Heart right ventricle (tissue), 16 donors: ENCODE data around the gene SRCAP. TPM values are rescaled to one million over a fixed set of nuclear protein-coding genes. Genes with fewer than 3 reads are reported as not detected.

ENCODE experiments used
- ATAC-seq, 8 donors: fragments of 200-7000 bp; cut with Tn5 transposase; one replicate each; pipeline ENCODE4 v1.9.1; 2020; ENCODE audit warnings: mild to moderate bottlenecking in 8 of 8, moderate library complexity in 8 of 8, moderate number of reproducible peaks in 1 of 8
- DNase-seq, 2 donors: peaks; one replicate each; pipeline ENCODE4 v3.0.0-alpha.2; 2020
- H3K27ac ChIP-seq, 10 donors: fragments of 200-600 bp; sonication (generic) in 2 of 10; one replicate each; pipeline versions ENCODE4 v1.5.0 to v1.8.0; 2020 to 2022; ENCODE audit warnings: mild to moderate bottlenecking in 3 of 10
- H3K27me3 ChIP-seq, 7 donors: fragments of 200-600 bp; one replicate each; pipeline ENCODE4 v1.8.0; 2021 to 2022; ENCODE audit warnings: mild to moderate bottlenecking in 2 of 7
- H3K36me3 ChIP-seq, 9 donors: fragments of 200-600 bp; sonication (generic) in 1 of 9; one replicate each; pipeline versions ENCODE4 v1.5.0 to v1.8.0; 2020 to 2022; ENCODE audit warnings: mild to moderate bottlenecking in 2 of 9
- H3K4me1 ChIP-seq, 9 donors: fragments of 200-600 bp; sonication (generic) in 1 of 9; one replicate each; pipeline versions ENCODE4 v1.5.0 to v1.8.0; 2020 to 2022; ENCODE audit warnings: mild to moderate bottlenecking in 4 of 9
- H3K4me3 ChIP-seq, 10 donors: fragments of 200-600 bp; sonication (generic) in 2 of 10; one replicate each; pipeline versions ENCODE4 v1.5.0 to v1.8.0; 2020 to 2022; ENCODE audit warnings: mild to moderate bottlenecking in 7 of 10, moderate library complexity in 2 of 10
- H3K9me3 ChIP-seq, 11 donors: fragments of 200-600 bp in 10 of 11; sonication (generic) in 2 of 11; one replicate each; pipeline versions ENCODE4 v1.5.0 to v1.8.0; 2013 to 2022; ENCODE audit warnings: mild to moderate bottlenecking in 2 of 11, control low read depth in 1 of 11, moderate library complexity in 1 of 11
- CTCF ChIP-seq, 9 donors: fragments of 200-600 bp; sonication (generic) in 2 of 9; IDR thresholded peaks; one replicate each; pipeline versions ENCODE4 v1.5.0 to v1.8.0; 2021 to 2022; ENCODE audit warnings: antibody characterized with exemption in 9 of 9, mild to moderate bottlenecking in 5 of 9, moderate library complexity in 1 of 9
- WGBS, 2 donors: extraction: QIAGEN DNeasy Blood & Tissue Kit; methylation state at CpG; one replicate each; pipeline ENCODE4 v1.1.7; 2013; ENCODE audit warnings: inconsistent platforms in 1 of 2; 5-methylcytosine and 5-hydroxymethylcytosine counted together
- intact Hi-C, 10 donors: fragments of 100-400 bp; cut with DNase I; formaldehyde crosslinking; loops; one replicate each; pipeline versions ENCODE4 v1.11.1 to v1.14.2; 2022
- polyA plus RNA-seq, 2 donors: library from polyadenylated mRNA; stranded (reverse); fragments of 200-250 nt; gene quantifications; one replicate each; pipeline ENCODE4 v1.2.3, GENCODE V29; 2013
- total RNA-seq, 10 donors: library from RNA; stranded (reverse); fragmentation: NEBNext Ultra II Directional in 3 of 10; extraction: Animal tissue kit (Norgen Biotek cat#: 25700) in 3 of 10; gene quantifications; one replicate each; pipeline versions ENCODE4 v1.2.1 to v1.2.4, GENCODE V29; 2021 to 2023
- donor health status: Arrhythmogenic right ventricular cardiomyopathy.
- donor health status: ischemic (EF 13 %, LVEDD 7.1; RV severe dilation, severe dysfunction).
- donor health status: healthy with polysubstance abuse.
- donor health status: DM: no; HTN: yes; CAD: no.
- donor health status: DM: no; HTN: no; CAD: no.
- donor health status: ischemic (EF 25% LVEDD 6.9; RV normal size, moderate dysfunction).
- donor health status: ischemic (EF 25% LVEDD 5.7; RV mildly dilated, moderate dysfunction).
- donor health status: healthy.
- donor health status: DM: yes; HTN: yes; CAD: no.
- donor health status: Ischemic cardiomyopathy.
- donor health status: ischemic (EF 35%, LVEDD 5.7; RV mildly dilated, moderate dysfunction).
- donor health status: nonischemic (EF 11% LVEDD 7.7; RV severe dilation, severe dysfunction).
- donor health status: DM: yes; HTN: yes; CAD: no.
- donor health status: PGD.
- donor health status: ischemic (EF 29% LVEDD 5.4; RV normal size, mild dysfunction).
- donor health status: nonischemic (EF 23%, LVEDD 6.1; RV moderate dilation, normal function).

SRCAP gene
- total and polyA plus RNA-seq, 12 donors, result 2.6 to 60.6 (median 45.4) TPM

DNA sequence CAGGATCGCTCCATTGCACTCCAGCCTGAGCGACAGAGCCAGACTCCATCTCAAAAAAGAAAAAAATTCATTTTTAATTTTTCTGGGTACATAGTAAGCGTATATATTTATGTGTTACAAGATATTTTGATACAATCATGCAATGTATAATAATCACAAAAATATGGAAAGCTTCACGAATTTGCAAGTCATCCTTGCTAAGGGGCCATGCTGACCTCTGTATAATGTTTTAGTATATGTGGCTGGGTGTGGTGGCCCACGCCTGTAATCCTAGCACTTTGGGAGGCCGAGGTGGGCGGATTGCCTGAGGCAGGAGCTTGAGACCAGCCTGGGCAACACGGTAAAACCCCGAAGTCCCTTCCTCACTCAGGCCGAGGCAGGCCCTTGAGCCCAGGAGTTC, 23.8 kb upstream of the SRCAP start:
- no peaks in the 10 kb centered on the region for H3K27me3 ChIP-seq
- ATAC-seq, result no peak
- intact Hi-C loops, result no loop called here
- TF ChIP-seq CTCF (IDR thresholded peaks at IDR 0.05), result no peak
- DNase-seq, result no peak
- 88 to 91% methylated on average over 10 of the region's 10 CpGs for WGBS, 2 donors
- H3K4me1 ChIP-seq, result no peaks in the 10 kb centered on the region
- peaks cover 0 to 19% (median 7%) of the 10 kb centered on the region in 9 donors for H3K36me3 ChIP-seq
- H3K4me3 ChIP-seq, result no peak overlapping the region
- H3K27ac ChIP-seq, result no peak overlapping the region
- no peaks in the 10 kb centered on the region for H3K9me3 ChIP-seq

GRCh38 chr16:30677931-30678585, 20.9 kb upstream of the SRCAP start:
- H3K27ac ChIP-seq, result no peak overlapping the region
- no peak overlapping the region for H3K4me3 ChIP-seq
- no peaks in the 10 kb centered on the region for H3K36me3 ChIP-seq
- DNase-seq (no peak), ATAC-seq (no peak)
- no peaks in the 10 kb centered on the region for H3K9me3 ChIP-seq
- 80 to 82% methylated on average over 11 of the region's 11 CpGs for WGBS, 2 donors
- intact Hi-C loops, result no loop called here
- TF ChIP-seq CTCF (IDR thresholded peaks at IDR 0.05), result no peak
- H3K4me1 ChIP-seq, result no peaks in the 10 kb centered on the region
- H3K27me3 ChIP-seq, result no peaks in the 10 kb centered on the region

- Histone ChIP-seq H3K27ac (no peak overlapping the region), H3K4me1 (no peaks in the 10 kb centered on the region), H3K9me3 (no peaks in the 10 kb centered on the region), H3K27me3 (no peaks in the 10 kb centered on the region), H3K4me3 (no peak overlapping the region), H3K36me3 (no peaks in the 10 kb centered on the region)
- TF ChIP-seq CTCF (IDR thresholded peaks at IDR 0.05), result no peak
- DNase-seq (no peak), ATAC-seq (no peak)
- intact Hi-C loops, result no loop called here
- 81 to 85% methylated on average over 3 of the region's 3 CpGs for WGBS, 2 donors
Observed at GRCh38 chr16:30678586-30678970, 20.4 kb upstream of the SRCAP start.

GRCh38 chr16:30680326-30680725, 18.6 kb upstream of the SRCAP start:
- WGBS, 2 donors, result 88 to 92% methylated on average over 3 of the region's 3 CpGs
- DNase-seq (no peak), ATAC-seq (no peak)
- intact Hi-C loops, result no loop called here
- no peaks in the 10 kb centered on the region for H3K27me3 ChIP-seq
- TF ChIP-seq CTCF (IDR thresholded peaks at IDR 0.05), result no peak
- no peaks in the 10 kb centered on the region for H3K4me1 ChIP-seq
- H3K9me3 ChIP-seq, result no peaks in the 10 kb centered on the region
- H3K4me3 ChIP-seq, result no peak overlapping the region
- H3K36me3 ChIP-seq, result no peaks in the 10 kb centered on the region
- H3K27ac ChIP-seq, result no peak overlapping the region
